ENCODE measurements around the gene REC8. TPM values are rescaled to one million over a fixed set of nuclear protein-coding genes. Genes with fewer than 3 reads are reported as not detected.
A peak's percentile ranks its signal among the peaks of the same experiment; 100 is the strongest.

Gene REC8
- total RNA-seq, 1 donor from 2014 or later = 46.4 TPM

DNA sequence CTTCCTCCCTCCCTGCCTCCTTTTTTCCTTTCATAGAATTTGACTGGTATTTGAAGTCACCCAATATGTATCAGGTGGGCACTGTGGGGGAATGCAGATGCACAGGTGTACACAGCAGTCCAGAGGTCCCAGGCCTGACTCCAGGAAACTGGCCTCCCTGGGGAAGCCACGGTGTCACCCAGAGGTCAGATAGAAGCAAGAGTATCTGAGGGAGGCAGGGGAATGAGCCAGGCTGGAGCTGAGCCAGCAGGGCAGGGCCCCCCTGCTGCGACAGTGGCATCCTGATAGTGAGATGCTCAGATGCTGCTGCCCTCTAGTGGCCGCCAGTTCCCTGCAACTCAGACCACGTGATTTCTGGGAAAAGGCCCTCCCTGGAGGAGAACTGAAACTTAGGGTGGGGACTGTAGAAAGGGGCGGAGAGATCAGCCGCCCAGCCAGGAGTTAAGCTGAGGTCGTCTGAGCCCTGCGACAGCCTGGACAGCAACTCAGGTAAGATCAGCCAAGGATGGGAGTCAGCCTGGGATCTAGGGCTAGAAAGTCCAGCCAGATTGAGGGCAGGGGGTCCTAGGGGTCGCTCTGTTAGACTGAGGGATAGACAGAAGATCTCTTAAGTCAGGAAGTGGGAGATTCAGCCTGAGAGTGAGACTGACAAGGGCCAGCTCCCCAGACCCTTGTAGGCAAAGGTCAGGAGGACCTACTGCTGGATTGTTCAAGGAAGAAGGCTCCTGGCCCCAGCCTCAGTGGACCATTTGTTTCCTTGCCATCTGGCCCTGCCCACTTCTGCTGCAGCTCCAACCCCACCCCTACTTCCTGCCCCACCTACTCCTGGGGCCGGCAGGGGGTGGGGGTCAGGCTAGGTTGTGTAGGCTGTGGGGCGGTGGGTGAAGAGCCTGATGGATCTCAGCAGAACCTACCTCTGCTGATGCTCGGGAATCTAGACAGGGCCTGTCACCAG, 10.8 kb upstream of the REC8 start, which contains the start of gene IRF9:
Gene IRF9 (plus strand): TSS at position 416 of the 955 bp plus-strand sequence. CDS start 880 bp downstream, outside the sequence.
- Mint-ChIP-seq H3K4me1 (ENCODE audit: low read depth, unreplicated experiment) (peaks cover 20% of the 10 kb centered on the region), H3K27me3 (ENCODE audit: low read depth, unreplicated experiment) (no peaks in the 10 kb centered on the region), H3K9me3 (ENCODE audit: unreplicated experiment) (no peaks in the 10 kb centered on the region), H3K27ac (ENCODE audit: unreplicated experiment) (peak within 1 kb of the TSS; percentile 99), H3K36me3 (ENCODE audit: low read depth, unreplicated experiment) (peaks cover 42% of the 10 kb centered on the region), H3K4me3 (ENCODE audit: unreplicated experiment) (peak within 1 kb of the TSS; percentile 93)
- peaks cover 33% of the 10 kb centered on the region for H3K36me3 ChIP-seq (ENCODE audit: insufficient read depth, low read length)
- H3K9ac ChIP-seq (ENCODE audit: low read length) = peak within 1 kb of the TSS; percentile 90
- peak within 1 kb of the TSS; percentile 74 for H3K4me3 ChIP-seq (ENCODE audit: insufficient read depth, low read depth, low read length)
- H3K27me3 ChIP-seq (ENCODE audit: insufficient read depth, low read length) = no peaks in the 10 kb centered on the region
- FAIRE-seq (no peak), DNase-seq (ENCODE audit: low read depth) (peak; percentile 78)
- peak within 1 kb of the TSS; percentile 94 for H3K4me2 ChIP-seq (ENCODE audit: low read length)
- H3K9me3 ChIP-seq (ENCODE audit: insufficient read depth, low read depth, low read length) = no peaks in the 10 kb centered on the region
- H3K4me1 ChIP-seq (ENCODE audit: insufficient read depth, low read length) = peaks cover 12% of the 10 kb centered on the region
- peak within 1 kb of the TSS; percentile 62 for H2AFZ ChIP-seq (ENCODE audit: low read depth, low read length)
- peaks cover 12% of the 10 kb centered on the region for H3K79me2 ChIP-seq (ENCODE audit: insufficient read depth, low read length)
- peaks cover 30% of the 10 kb centered on the region for H4K20me1 ChIP-seq (ENCODE audit: insufficient read depth, low read length)
- no peak for TF ChIP-seq EZH2 (IDR thresholded peaks at IDR 0.05; ENCODE audit: insufficient read depth, low read length)
- TF ChIP-seq, protein P1, sequence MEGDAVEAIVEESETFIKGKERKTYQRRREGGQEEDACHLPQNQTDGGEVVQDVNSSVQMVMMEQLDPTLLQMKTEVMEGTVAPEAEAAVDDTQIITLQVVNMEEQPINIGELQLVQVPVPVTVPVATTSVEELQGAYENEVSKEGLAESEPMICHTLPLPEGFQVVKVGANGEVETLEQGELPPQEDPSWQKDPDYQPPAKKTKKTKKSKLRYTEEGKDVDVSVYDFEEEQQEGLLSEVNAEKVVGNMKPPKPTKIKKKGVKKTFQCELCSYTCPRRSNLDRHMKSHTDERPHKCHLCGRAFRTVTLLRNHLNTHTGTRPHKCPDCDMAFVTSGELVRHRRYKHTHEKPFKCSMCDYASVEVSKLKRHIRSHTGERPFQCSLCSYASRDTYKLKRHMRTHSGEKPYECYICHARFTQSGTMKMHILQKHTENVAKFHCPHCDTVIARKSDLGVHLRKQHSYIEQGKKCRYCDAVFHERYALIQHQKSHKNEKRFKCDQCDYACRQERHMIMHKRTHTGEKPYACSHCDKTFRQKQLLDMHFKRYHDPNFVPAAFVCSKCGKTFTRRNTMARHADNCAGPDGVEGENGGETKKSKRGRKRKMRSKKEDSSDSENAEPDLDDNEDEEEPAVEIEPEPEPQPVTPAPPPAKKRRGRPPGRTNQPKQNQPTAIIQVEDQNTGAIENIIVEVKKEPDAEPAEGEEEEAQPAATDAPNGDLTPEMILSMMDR (IDR thresholded peaks at IDR 0.05; ENCODE audit: insufficient read depth, low read depth, low read length) = peak; percentile 96
- peak within 1 kb of the TSS; percentile 86 for H3K27ac ChIP-seq (ENCODE audit: low read depth, low read length)

DNA sequence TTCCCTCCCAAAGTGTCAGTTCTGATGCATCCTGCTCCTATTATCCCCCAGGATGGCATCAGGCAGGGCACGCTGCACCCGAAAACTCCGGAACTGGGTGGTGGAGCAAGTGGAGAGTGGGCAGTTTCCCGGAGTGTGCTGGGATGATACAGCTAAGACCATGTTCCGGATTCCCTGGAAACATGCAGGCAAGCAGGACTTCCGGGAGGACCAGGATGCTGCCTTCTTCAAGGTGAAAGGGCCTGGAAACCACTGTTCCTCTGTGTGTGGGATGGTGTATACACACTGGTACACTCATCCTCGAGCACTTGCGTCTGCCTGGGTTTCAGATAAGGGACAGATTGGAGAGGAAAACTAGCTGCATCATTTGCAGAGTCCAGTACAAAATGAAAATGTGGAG, 9.8 kb upstream of the REC8 start:
- H3K4me3 ChIP-seq (ENCODE audit: insufficient read depth, low read depth, low read length) = peak overlapping the region; percentile 74
- peaks cover 41% of the 10 kb centered on the region for H3K36me3 Mint-ChIP-seq (ENCODE audit: low read depth, unreplicated experiment)
- H3K79me2 ChIP-seq (ENCODE audit: insufficient read depth, low read length) = peaks cover 12% of the 10 kb centered on the region
- peaks cover 20% of the 10 kb centered on the region for H3K4me1 Mint-ChIP-seq (ENCODE audit: low read depth, unreplicated experiment)
- H3K4me1 ChIP-seq (ENCODE audit: insufficient read depth, low read length) = peaks cover 12% of the 10 kb centered on the region
- DNase-seq (ENCODE audit: low read depth) (peak; percentile 26), FAIRE-seq (no peak)
- no peak overlapping the region for H2AFZ ChIP-seq (ENCODE audit: low read depth, low read length)
- peak overlapping the region; percentile 99 for H3K27ac Mint-ChIP-seq (ENCODE audit: unreplicated experiment)
- H3K27me3 ChIP-seq (ENCODE audit: insufficient read depth, low read length) = no peaks in the 10 kb centered on the region
- no peaks in the 10 kb centered on the region for H3K9me3 ChIP-seq (ENCODE audit: insufficient read depth, low read depth, low read length)
- peak overlapping the region; percentile 86 for H3K27ac ChIP-seq (ENCODE audit: low read depth, low read length)
- no peaks in the 10 kb centered on the region for H3K9me3 Mint-ChIP-seq (ENCODE audit: unreplicated experiment)
- H3K9ac ChIP-seq (ENCODE audit: low read length) = peak overlapping the region; percentile 90
- H3K36me3 ChIP-seq (ENCODE audit: insufficient read depth, low read length) = peaks cover 30% of the 10 kb centered on the region
- H4K20me1 ChIP-seq (ENCODE audit: insufficient read depth, low read length) = peaks cover 30% of the 10 kb centered on the region
- no peak for TF ChIP-seq EZH2 (IDR thresholded peaks at IDR 0.05; ENCODE audit: insufficient read depth, low read length)
- TF ChIP-seq, protein P1 (IDR thresholded peaks at IDR 0.05; ENCODE audit: insufficient read depth, low read depth, low read length) = no peak
- H3K4me2 ChIP-seq (ENCODE audit: low read length) = peak overlapping the region; percentile 94
- H3K27me3 Mint-ChIP-seq (ENCODE audit: low read depth, unreplicated experiment) = no peaks in the 10 kb centered on the region
- H3K4me3 Mint-ChIP-seq (ENCODE audit: unreplicated experiment) = peak overlapping the region; percentile 93
